Smooth muscle cell (in vitro differentiated cells): ENCODE results near the gene MLC1. TPM values are rescaled to one million over a fixed set of nuclear protein-coding genes. Genes with fewer than 3 reads are reported as not detected.

Experiments
- DNase-seq: peaks from one replicate; lab custom pipeline; 2025; ENCODE audit not compliant: unreplicated experiment; lab: John Stamatoyannopoulos, UW
- H2AFZ ChIP-seq: fragments of 200-600 bp; sonication (generic); 2 replicates; pipeline ENCODE4 v1.6.0; 2016; ENCODE audit warnings: antibody characterized with exemption, low read depth, mild to moderate bottlenecking
- H3F3A ChIP-seq: fragments of 200-600 bp; sonication (generic); 2 replicates; pipeline ENCODE4 v1.6.0; 2017; ENCODE audit warnings: antibody characterized with exemption, low read depth
- H3K27ac ChIP-seq: fragments of 200-600 bp; sonication (generic); 2 replicates; pipeline ENCODE4 v1.5.1; 2016; ENCODE audit warnings: low read depth, mild to moderate bottlenecking
- H3K27me3 ChIP-seq: fragments of 200-600 bp; sonication (generic); 2 replicates; pipeline ENCODE4 v1.6.1; 2016; ENCODE audit warnings: low read depth, mild to moderate bottlenecking
- H3K36me3 ChIP-seq: fragments of 200-600 bp; sonication (generic); 2 replicates; pipeline ENCODE4 v1.5.1; 2016; ENCODE audit warnings: low read depth
- H3K4me1 ChIP-seq: fragments of 200-600 bp; sonication (generic); 2 replicates; pipeline ENCODE4 v1.5.1; 2016; ENCODE audit warnings: low read depth
- H3K4me2 ChIP-seq: fragments of 200-600 bp; sonication (generic); 2 replicates; pipeline ENCODE4 v1.6.0; 2016; ENCODE audit warnings: mild to moderate bottlenecking
- H3K4me3 ChIP-seq: fragments of 200-600 bp; sonication (generic); 2 replicates; pipeline ENCODE4 v1.5.1; 2016; ENCODE audit warnings: mild to moderate bottlenecking
- H3K79me2 ChIP-seq: fragments of 200-600 bp; sonication (generic); 2 replicates; pipeline ENCODE4 v1.6.0; 2016; ENCODE audit warnings: low read depth, mild to moderate bottlenecking
- H3K9ac ChIP-seq: fragments of 200-600 bp; sonication (generic); 2 replicates; pipeline ENCODE4 v1.6.0; 2016; ENCODE audit warnings: low read depth
- H3K9me3 ChIP-seq: fragments of 200-600 bp; sonication (generic); replicated peaks from 2 replicates; pipeline ENCODE4 v1.5.1; 2016; ENCODE audit warnings: low read depth
- H4K20me1 ChIP-seq: fragments of 200-600 bp; sonication (generic); 2 replicates; pipeline ENCODE4 v1.6.0; 2016; ENCODE audit warnings: low read depth
- CTCF ChIP-seq: fragments of 200-600 bp; sonication (generic); IDR thresholded peaks from 2 replicates; pipeline ENCODE4 v1.5.1; 2017; ENCODE audit warnings: borderline replicate concordance, mild to moderate bottlenecking, antibody characterized with exemption; ENCODE audit not compliant: insufficient read depth, poor library complexity, severe bottlenecking
- WGBS: methylation state at CpG from one replicate; pipeline ENCODE4 v1.1.7; 2016; ENCODE audit warnings: low lambda C conversion rate; 5-methylcytosine and 5-hydroxymethylcytosine counted together
- polyA plus RNA-seq: library from polyadenylated mRNA; unstranded; fragments of >200 nt; fragmentation: Nextera tagmentation; extraction: Ambion mirVana; gene quantifications from 2 replicates; pipeline ENCODE4 v1.2.1, GENCODE V29; 2016
- total RNA-seq: library from RNA; depleted of rRNA; stranded (reverse); fragments of >200 nt; gene quantifications from 2 replicates; pipeline ENCODE4 v1.2.3, GENCODE V29; 2014

Gene MLC1
- total and polyA plus RNA-seq, 2 experiments from 2014 or later, result 4.2 to 6.3 TPM

- Histone ChIP-seq H3K27me3 (no peaks in the 10 kb centered on the region), H3K9ac (no peak overlapping the region)
- WGBS, result 92% methylated on average over 12 of the region's 12 CpGs
Measured at GRCh38 chr22:50048061-50048765, 37.0 kb downstream of the MLC1 start.

GRCh38 chr22:50047346-50047745 is 37.9 kb downstream of the MLC1 start:
- Histone ChIP-seq H2AFZ (no peak overlapping the region), H3K4me1 (no peaks in the 10 kb centered on the region), H3K27me3 (no peaks in the 10 kb centered on the region), H3K36me3 (no peaks in the 10 kb centered on the region), H3K27ac (no peak overlapping the region), H3K79me2 (no peaks in the 10 kb centered on the region), H3K9ac (no peak overlapping the region), H3K4me3 (no peak overlapping the region), H3K4me2 (no peak overlapping the region), H3K9me3 (no peaks in the 10 kb centered on the region), H3F3A (no peaks in the 10 kb centered on the region), H4K20me1 (no peaks in the 10 kb centered on the region)
- TF ChIP-seq CTCF, result no peak
- no peak for DNase-seq
- WGBS, result 97% methylated on average over 15 of the region's 16 CpGs

More at GRCh38 chr22:50048061-50048765, 37.0 kb downstream of the MLC1 start:
- TF ChIP-seq CTCF, result no peak
- Histone ChIP-seq H3K79me2 (no peaks in the 10 kb centered on the region), H3K4me3 (no peak overlapping the region), H4K20me1 (no peaks in the 10 kb centered on the region), H2AFZ (no peak overlapping the region), H3K36me3 (no peaks in the 10 kb centered on the region), H3K9me3 (no peaks in the 10 kb centered on the region), H3K4me2 (no peak overlapping the region), H3K4me1 (no peaks in the 10 kb centered on the region), H3F3A (no peaks in the 10 kb centered on the region), H3K27ac (no peak overlapping the region)
- no peak for DNase-seq

- H3K9me3 ChIP-seq, result no peaks in the 10 kb centered on the region
Measured at GRCh38 chr22:50046481-50047245, 38.6 kb downstream of the MLC1 start.

More at GRCh38 chr22:50046481-50047245, 38.6 kb downstream of the MLC1 start:
- Histone ChIP-seq H3K27ac (no peak overlapping the region), H3K36me3 (no peaks in the 10 kb centered on the region), H3K9ac (no peak overlapping the region), H2AFZ (no peak overlapping the region), H4K20me1 (no peaks in the 10 kb centered on the region), H3K4me1 (no peaks in the 10 kb centered on the region), H3K79me2 (no peaks in the 10 kb centered on the region), H3K4me3 (no peak overlapping the region), H3K27me3 (no peaks in the 10 kb centered on the region), H3F3A (no peaks in the 10 kb centered on the region), H3K4me2 (no peak overlapping the region)
- no peak for DNase-seq
- 94% methylated on average over 21 of the region's 27 CpGs for WGBS
- no peak for TF ChIP-seq CTCF
